Stimulated activated CD4-positive, alpha-beta T cell treated with anti-CD3 and anti-CD28 coated beads, Interleukin-4, amount 100 ng/mL, for 24 hours (primary cell): ENCODE results near the gene ADAMTS2.

Source experiments
- DNase-seq: peaks from one replicate; pipeline ENCODE4 v3.0.0-alpha.2; 2020

ADAMTS2 gene

DNA sequence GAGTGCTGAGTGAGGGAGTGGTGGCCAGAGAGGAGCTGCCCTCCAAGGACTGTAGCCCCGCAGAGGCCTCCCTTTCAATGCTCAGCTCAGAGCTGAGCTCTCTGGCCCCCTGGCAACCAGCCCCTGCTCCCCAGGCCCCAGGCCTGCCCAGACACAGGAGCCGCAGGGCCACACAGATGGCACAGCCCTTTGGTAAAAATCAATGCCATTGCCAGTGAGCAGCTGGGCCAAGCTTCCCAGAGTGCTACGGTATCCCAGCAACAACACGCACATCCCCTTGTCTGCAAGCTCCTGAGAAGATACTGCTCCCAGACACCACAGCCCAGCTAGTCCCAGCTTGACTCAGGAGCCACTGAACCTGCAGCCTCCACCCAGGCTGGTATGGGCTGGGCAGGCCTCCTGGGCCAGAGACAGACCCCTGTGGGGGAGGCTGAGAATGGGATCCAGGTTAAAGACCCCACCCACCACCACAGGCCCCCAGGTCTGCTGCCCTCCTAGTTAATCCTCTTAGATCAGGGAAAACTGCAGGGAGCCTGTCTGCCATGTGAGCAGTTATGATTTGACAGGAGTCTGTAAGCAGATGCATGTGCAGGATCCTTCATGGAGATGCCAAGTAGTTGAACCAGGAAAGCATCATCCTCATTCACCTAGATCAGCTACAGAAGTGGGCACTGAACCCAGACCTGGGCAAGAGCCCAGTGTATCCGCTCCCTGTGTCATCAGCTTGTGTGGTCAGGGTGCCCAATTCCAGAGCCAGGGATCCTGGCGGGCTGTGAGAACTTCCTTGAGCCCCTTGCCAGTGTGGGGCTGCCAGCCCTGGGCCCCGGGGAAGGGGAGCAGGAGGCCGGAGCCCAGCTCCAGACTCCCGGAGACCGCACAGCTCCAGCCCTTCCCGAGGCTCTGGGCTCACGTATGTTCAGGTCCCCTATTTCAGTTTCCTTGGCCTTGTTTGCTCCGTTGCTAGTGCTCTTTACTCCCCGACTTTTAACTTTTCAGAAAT is 26.7 kb upstream of the ADAMTS2 start:
- DNase-seq = no peak

GRCh38 chr5:179371121-179371510 is 25.9 kb upstream of the ADAMTS2 start:
- no peak for DNase-seq

GRCh38 chr5:179370490-179371120 is 25.3 kb upstream of the ADAMTS2 start:
- no peak for DNase-seq

DNA sequence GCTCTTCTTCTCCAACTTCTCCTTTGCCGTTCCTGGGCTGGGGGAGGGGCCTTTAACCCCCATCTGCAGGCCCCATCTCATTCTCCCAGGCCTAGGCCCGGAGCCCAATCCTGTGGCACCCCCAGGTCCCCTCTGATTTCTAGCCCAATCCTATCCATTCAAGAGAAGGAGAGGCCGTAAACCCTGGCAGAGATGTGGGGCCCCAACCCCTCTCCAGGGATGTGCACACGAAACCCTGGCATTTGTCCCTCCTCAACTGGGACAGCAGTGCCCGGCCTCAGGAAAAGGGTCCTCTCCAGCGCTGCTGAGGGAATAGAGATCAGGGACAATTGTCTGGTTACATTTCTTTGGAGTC is 24.2 kb upstream of the ADAMTS2 start:
- no peak for DNase-seq

DNA sequence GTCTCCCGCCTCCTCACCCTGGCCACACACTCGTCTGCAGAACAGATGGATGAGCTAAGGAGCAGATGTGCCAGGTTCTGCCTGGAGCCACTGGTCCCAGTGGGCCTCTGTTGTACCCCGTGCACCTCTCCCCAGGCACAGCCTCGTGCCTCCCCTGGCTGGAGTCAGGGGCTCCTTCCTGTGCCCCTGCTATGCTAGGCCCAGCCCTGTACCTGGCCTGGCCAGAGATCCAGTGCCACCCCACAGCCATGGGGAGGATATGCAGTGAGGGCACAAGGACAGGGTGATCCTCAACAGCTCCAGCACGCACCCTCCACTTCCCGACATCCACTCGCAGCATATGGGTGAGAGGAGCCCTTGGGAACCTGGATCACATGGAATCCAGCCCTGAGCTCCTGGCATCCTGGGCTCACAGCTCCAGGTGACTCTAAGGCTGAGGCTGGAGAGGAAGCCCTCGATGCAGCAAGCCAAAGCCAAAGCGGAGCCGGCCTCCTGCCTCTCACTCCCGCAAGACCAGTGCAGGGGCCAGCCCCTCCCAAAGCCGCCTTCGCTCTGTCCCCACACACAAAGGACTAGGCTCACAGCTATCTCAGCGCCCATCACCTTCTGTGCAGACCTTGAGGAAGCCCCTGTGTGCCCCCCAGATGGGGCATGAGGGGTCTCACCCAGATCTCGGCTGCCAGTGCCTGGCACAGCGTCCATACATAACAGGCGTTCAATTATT is 23.7 kb upstream of the ADAMTS2 start:
- no peak for DNase-seq

DNA sequence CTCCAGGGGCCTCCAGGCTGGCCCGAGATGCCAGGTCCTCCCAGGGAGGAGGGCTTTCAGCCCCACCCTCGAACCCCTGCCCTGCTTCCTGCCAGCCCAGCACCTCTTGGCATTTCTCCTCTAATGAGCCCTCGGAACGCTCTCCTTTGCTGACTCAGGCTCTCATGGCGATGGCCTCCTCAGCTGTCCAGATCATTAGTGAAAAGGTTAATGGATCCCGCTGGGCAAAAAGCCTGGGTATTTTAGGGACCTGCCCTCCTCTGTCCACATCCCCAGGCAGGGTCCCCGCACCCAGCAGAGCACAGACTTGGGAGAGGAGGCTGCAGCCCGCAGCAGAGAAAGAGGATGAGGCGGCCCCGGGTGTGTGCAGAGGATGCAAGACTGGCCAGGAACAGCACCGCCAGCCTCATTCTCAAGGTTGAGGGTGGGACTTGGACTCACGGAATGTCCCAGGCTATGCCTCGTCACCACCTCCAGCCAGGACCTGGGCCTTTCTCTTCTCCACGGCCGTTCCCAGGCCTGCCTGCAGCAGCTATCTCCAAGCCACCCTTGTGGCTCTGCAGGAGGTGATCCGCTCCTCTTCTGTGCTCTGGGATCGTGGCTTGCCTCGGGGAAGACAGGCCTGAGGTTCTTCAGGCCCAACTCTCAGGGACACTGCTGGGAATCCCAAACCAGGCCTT is 23.0 kb upstream of the ADAMTS2 start:
- no peak for DNase-seq

DNA sequence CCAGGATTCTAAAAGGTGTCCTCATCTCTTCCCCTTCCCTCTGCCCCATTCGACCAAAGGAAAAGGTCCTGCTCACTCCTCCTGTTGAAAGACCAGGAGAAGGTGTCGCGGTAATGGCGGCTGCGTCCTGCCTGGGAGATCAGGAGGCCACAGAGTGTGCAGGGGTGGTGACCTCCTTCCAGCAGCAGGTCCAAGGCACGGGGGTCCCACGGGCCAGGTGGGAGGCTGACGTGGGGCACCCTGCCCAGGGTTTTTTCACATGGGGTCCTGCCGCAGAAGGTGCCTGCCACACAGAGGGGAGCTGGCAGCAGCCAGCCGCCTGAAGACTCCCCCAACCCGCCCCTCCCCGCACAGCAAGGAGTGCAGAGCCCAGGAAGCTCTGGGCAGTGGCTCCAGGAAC is 22.2 kb upstream of the ADAMTS2 start:
- no peak for DNase-seq

- DNase-seq = no peak
Observed at GRCh38 chr5:179362355-179362754, 17.1 kb upstream of the ADAMTS2 start.

- DNase-seq = no peak
Observed at GRCh38 chr5:179361037-179361603, 15.9 kb upstream of the ADAMTS2 start.

DNA sequence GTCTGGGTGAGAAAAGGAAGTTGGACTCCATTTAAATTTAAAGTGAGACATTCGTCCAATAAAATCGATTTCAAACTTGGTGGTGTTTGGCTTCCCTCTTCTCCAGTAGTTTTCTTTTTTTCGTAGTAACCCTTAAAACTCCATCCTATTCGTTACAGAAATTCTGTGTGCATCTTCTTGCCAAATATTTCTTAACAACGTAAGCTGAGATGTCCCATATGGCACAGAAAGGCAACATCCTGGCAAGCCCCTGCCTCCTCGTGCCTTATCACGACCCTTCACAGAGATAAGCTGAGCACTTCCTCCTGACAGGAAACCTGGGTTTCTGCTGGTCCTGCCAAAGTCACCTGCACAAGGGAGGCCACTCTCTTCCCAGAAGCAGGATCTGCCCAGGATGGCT is 11.8 kb upstream of the ADAMTS2 start:
- no peak for DNase-seq

GRCh38 chr5:179355976-179356974 is 11.0 kb upstream of the ADAMTS2 start:
- no peak for DNase-seq

DNA sequence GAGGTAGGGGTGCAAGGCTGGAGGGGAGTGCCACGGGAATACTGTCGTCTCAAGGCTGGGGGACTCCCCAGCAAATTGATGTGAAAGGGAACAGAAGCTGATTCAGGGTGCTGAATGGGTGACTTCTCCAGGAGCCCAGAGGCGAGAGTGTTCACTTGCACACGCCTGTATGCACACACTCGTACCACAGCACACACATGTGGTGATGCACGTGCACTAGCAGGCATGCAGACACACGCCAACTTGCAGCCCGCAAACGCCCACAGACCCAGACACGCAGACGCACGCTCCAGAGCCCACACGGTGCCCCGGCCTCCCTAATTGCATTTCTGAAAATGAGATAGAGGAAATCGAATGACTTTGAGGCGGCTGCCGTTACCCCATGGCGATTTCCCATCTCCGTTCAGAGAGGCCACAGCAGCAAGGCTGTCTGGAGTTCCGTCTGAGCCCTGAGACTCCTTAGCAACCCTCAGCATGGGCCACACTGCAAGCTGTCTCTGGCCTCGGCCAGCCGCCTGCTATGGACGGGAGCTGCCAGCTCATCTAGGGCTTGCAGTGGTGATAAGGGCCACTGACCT is 9.1 kb upstream of the ADAMTS2 start:
- no peak for DNase-seq

GRCh38 chr5:179348843-179349242 is 3.6 kb upstream of the ADAMTS2 start:
- DNase-seq = no peak

DNA sequence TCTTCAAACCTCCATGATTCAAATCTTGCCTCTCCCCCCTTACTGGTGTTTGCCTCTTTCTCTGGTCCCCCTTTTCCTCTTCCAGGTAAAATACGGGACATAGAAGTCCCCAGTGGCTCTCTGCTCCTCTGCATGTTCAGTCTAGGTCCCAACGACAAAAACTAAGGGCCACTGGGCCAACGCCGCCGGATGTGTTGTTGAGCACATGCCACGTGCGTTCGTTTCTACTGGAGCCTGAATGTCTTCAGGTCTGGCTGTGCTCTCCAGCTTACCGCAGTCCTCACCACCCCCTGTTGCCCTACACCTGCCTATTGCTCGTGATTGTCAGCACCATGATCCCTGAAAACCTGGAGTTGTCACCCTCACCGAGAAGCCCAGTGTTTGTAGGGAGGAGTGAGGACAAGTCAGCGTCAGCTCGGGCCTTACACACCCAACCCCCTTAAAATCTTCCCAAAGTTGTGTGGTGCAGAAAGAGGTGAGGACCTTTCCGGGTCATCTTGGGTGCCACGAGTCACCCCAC is 2.8 kb upstream of the ADAMTS2 start:
- no peak for DNase-seq

GRCh38 chr5:179347581-179347980 is 2.3 kb upstream of the ADAMTS2 start:
- DNase-seq = no peak

- DNase-seq = no peak
Observed at GRCh38 chr5:179346875-179347274, 1.6 kb upstream of the ADAMTS2 start.

GRCh38 chr5:179346401-179346800 is 1.1 kb upstream of the ADAMTS2 start:
- DNase-seq = no peak

DNA sequence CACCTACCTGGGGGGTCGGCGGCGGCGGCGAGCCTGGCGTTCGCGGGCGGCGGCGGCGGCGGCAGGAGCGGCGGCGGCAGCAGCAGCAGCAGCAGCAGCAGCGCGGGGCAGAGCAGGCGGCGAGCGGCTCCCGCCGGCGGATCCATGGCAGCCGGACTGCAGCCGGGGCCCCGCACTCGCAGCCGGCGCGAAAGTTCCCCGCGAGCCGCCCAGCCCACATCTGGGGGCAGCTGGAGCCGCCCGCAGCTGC is 153 bp downstream of the ADAMTS2 start:
- DNase-seq = no peak

GRCh38 chr5:179344431-179345182 is 654 bp downstream of the ADAMTS2 start:
- DNase-seq = no peak

- no peak for DNase-seq
Observed at GRCh38 chr5:179343719-179344430, 1.4 kb downstream of the ADAMTS2 start.
